H1 (cell line): ENCODE measurements around the gene MACROD2. TPM values are rescaled to one million over a fixed set of nuclear protein-coding genes. Genes with fewer than 3 reads are reported as not detected.

Source experiments
- CTCF ChIA-PET: fragments of 300-600 bp; sonication (Branson Sonifier 250); formaldehyde crosslinking; loops from one replicate; lab custom pipeline; 2021; ENCODE audit not compliant: partially characterized antibody; lab: Charles Lee
- POLR2A ChIA-PET: fragments of 300-600 bp; sonication (Branson Sonifier 250); formaldehyde crosslinking; loops from one replicate; lab custom pipeline; 2021; ENCODE audit warnings: inconsistent platforms; ENCODE audit not compliant: partially characterized antibody; lab: Charles Lee
- DNase-seq, 2 experiments: peaks; one replicate each; pipeline versions ENCODE4 v3.0.0 to v3.0.0-alpha.2; 2010 to 2022; ENCODE audit warnings: low spot score in 2 of 2, low read depth in 1 of 2, mixed read lengths in 1 of 2
- FAIRE-seq: peaks from 2 replicates; lab custom pipeline; 2011; peaks lifted over from hg19 to GRCh38; lab: Jason Lieb, UNC
- H2AFZ ChIP-seq: 2 replicates; pipeline ENCODE4 v1.8.1; 2012; ENCODE audit warnings: low read length, inconsistent platforms
- H2AK5ac ChIP-seq: 2 replicates; pipeline ENCODE4 v1.6.1; 2013; ENCODE audit warnings: low read depth, low read length
- H2BK120ac ChIP-seq: replicated peaks from 2 replicates; pipeline ENCODE3; 2013; ENCODE audit warnings: low read depth, low read length, inconsistent platforms
- H2BK12ac ChIP-seq: 2 replicates; pipeline ENCODE4 v1.6.1; 2013; ENCODE audit warnings: low read depth, low read length
- H2BK15ac ChIP-seq: 2 replicates; pipeline ENCODE4 v1.6.1; 2013; ENCODE audit warnings: low read length
- H2BK20ac ChIP-seq: 2 replicates; pipeline ENCODE4 v1.6.1; 2013; ENCODE audit warnings: low read length
- H2BK5ac ChIP-seq: 2 replicates; pipeline ENCODE4 v1.6.1; 2013; ENCODE audit warnings: low read depth, low read length
- H3K14ac ChIP-seq: 2 replicates; pipeline ENCODE4 v1.6.1; 2013; ENCODE audit warnings: inconsistent platforms; ENCODE audit not compliant: insufficient read length
- H3K18ac ChIP-seq: 2 replicates; pipeline ENCODE4 v1.6.1; 2013; ENCODE audit warnings: low read length; ENCODE audit errors: extremely low read depth
- H3K23ac ChIP-seq: 2 replicates; pipeline ENCODE4 v1.6.1; 2013; ENCODE audit warnings: inconsistent platforms; ENCODE audit not compliant: insufficient read length
- H3K23me2 ChIP-seq: 2 replicates; pipeline ENCODE4 v1.6.1; 2013; ENCODE audit warnings: low read depth, low read length
- H3K27ac ChIP-seq: 2 replicates; pipeline ENCODE4 v1.6.1; 2011; ENCODE audit warnings: low read depth, low read length, inconsistent platforms
- H3K27me3 ChIP-seq, 4 experiments: replicated peaks in 1 of 4; 1 replicate in 1 of 4; 2 replicates in 3 of 4; pipeline versions ENCODE4 v1.6.1 to v1.8.1; 2011 to 2013; ENCODE audit warnings: low read length in 3 of 4, mild to moderate bottlenecking in 3 of 4, inconsistent platforms in 2 of 4, mixed read lengths in 2 of 4, moderate library complexity in 1 of 4; ENCODE audit not compliant: control insufficient read depth in 3 of 4, insufficient read depth in 3 of 4; ENCODE audit errors: extremely low read depth in 1 of 4
- H3K36me3 ChIP-seq, 4 experiments: 2 replicates each; pipeline versions ENCODE4 v1.6.1 to v1.8.1; 2011 to 2013; ENCODE audit warnings: mild to moderate bottlenecking in 4 of 4, low read length in 3 of 4, moderate library complexity in 2 of 4, control low read depth in 1 of 4, inconsistent platforms in 1 of 4; ENCODE audit not compliant: insufficient read depth in 4 of 4, control insufficient read depth in 2 of 4
- H3K4ac ChIP-seq: replicated peaks from 2 replicates; pipeline ENCODE3; 2013; ENCODE audit warnings: low read length, low read depth, mixed read lengths, inconsistent platforms; ENCODE audit not compliant: insufficient read length
- H3K4me1 ChIP-seq, 4 experiments: replicated peaks in 1 of 4; 1 replicate in 1 of 4; 2 replicates in 3 of 4; pipeline versions ENCODE4 v1.6.1 to v1.8.1; 2011 to 2013; ENCODE audit warnings: low read length in 3 of 4, inconsistent platforms in 2 of 4, mixed read lengths in 1 of 4; ENCODE audit not compliant: insufficient read depth in 4 of 4, control insufficient read depth in 3 of 4
- H3K4me2 ChIP-seq, 2 experiments: 2 replicates each; pipeline versions ENCODE4 v1.6.1 to v1.8.1; 2011 to 2013; ENCODE audit warnings: low read depth in 2 of 2, low read length in 2 of 2, control low read depth in 1 of 2, inconsistent platforms in 1 of 2, mild to moderate bottlenecking in 1 of 2; ENCODE audit not compliant: insufficient read depth in 1 of 2
- H3K4me3 ChIP-seq, 4 experiments: fragments of 200-600, 300-600 bp in 1 of 4; sonication (generic), shearing (Covaris generic), sonication (Bioruptor Twin) in 1 of 4; 2 replicates each; pipeline versions ENCODE4 v1.5.1 to v1.8.1; 2011 to 2016; ENCODE audit warnings: low read length in 4 of 4, low read depth in 3 of 4, control low read depth in 2 of 4, inconsistent platforms in 2 of 4, mild to moderate bottlenecking in 2 of 4, mixed read lengths in 1 of 4, moderate library complexity in 1 of 4; ENCODE audit not compliant: insufficient read depth in 2 of 4; ENCODE audit errors: extremely low read depth in 1 of 4
- H3K56ac ChIP-seq: replicated peaks from 2 replicates; pipeline ENCODE3; 2013; ENCODE audit warnings: low read depth, mild to moderate bottlenecking, mixed read lengths, low read length, inconsistent platforms; ENCODE audit not compliant: insufficient read length
- H3K79me1 ChIP-seq: 2 replicates; pipeline ENCODE4 v1.6.1; 2013; ENCODE audit warnings: low read depth, low read length, control low read depth
- H3K79me2 ChIP-seq, 2 experiments: 2 replicates each; pipeline versions ENCODE4 v1.6.1 to v1.8.1; 2012 to 2013; ENCODE audit warnings: low read length in 2 of 2, mild to moderate bottlenecking in 2 of 2, inconsistent platforms in 1 of 2; ENCODE audit not compliant: insufficient read depth in 2 of 2, control insufficient read depth in 1 of 2
- H3K9ac ChIP-seq, 4 experiments: replicated peaks in 1 of 4; 1 replicate in 1 of 4; 2 replicates in 3 of 4; pipeline versions ENCODE4 v1.6.1 to v1.8.1; 2011 to 2013; ENCODE audit warnings: low read depth in 3 of 4, low read length in 3 of 4, control low read depth in 2 of 4, mild to moderate bottlenecking in 2 of 4, moderate library complexity in 2 of 4, inconsistent platforms in 1 of 4; ENCODE audit errors: extremely low read depth in 1 of 4
- H3K9me3 ChIP-seq, 2 experiments: 2 replicates each; pipeline versions ENCODE4 v1.6.1 to v1.8.1; 2012 to 2013; ENCODE audit warnings: mild to moderate bottlenecking in 2 of 2, moderate library complexity in 2 of 2, control low read depth in 1 of 2, inconsistent platforms in 1 of 2, low read depth in 1 of 2, low read length in 1 of 2, mixed read lengths in 1 of 2; ENCODE audit not compliant: insufficient read depth in 2 of 2
- H4K20me1 ChIP-seq, 2 experiments: replicated peaks in 1 of 2; 2 replicates each; pipeline versions ENCODE3 to v1.8.1; 2011 to 2013; ENCODE audit warnings: inconsistent platforms in 2 of 2, low read length in 2 of 2, mild to moderate bottlenecking in 1 of 2; ENCODE audit not compliant: insufficient read depth in 2 of 2, control insufficient read depth in 1 of 2
- H4K5ac ChIP-seq: 2 replicates; pipeline ENCODE4 v1.6.1; 2013; ENCODE audit warnings: low read length, low read depth, mixed read lengths, inconsistent platforms; ENCODE audit not compliant: insufficient read length
- H4K8ac ChIP-seq: 2 replicates; pipeline ENCODE4 v1.8.0; 2013; ENCODE audit warnings: mild to moderate bottlenecking, moderate library complexity, low read length, inconsistent platforms; ENCODE audit not compliant: insufficient read depth; ENCODE audit errors: extremely low read depth
- H4K91ac ChIP-seq: replicated peaks from 2 replicates; pipeline ENCODE3; 2013; ENCODE audit warnings: low read length, mixed read lengths, inconsistent platforms; ENCODE audit not compliant: insufficient read length
- BACH1 ChIP-seq: IDR thresholded peaks from 2 replicates; pipeline ENCODE4 v1.6.1; 2012; ENCODE audit warnings: low read length, improper control_type of control experiment
- CHD1 ChIP-seq: IDR thresholded peaks from 2 replicates; pipeline ENCODE4 v1.6.1; 2012; ENCODE audit warnings: low read depth, low read length, improper control_type of control experiment
- CTBP2 ChIP-seq: IDR thresholded peaks from 2 replicates; pipeline ENCODE4 v1.7.0; 2011; ENCODE audit warnings: borderline replicate concordance, mild to moderate bottlenecking, moderate library complexity, mixed read lengths, low read length; ENCODE audit not compliant: insufficient read depth, insufficient read length
- HDAC2 ChIP-seq, 2 experiments: fragments of 300-600 bp in 1 of 2; sonication (generic) in 1 of 2; IDR thresholded peaks; 2 replicates each; pipeline ENCODE4 v1.6.1; 2011 to 2012; ENCODE audit warnings: low read depth in 2 of 2, low read length in 2 of 2, mild to moderate bottlenecking in 2 of 2, moderate library complexity in 2 of 2, borderline replicate concordance in 1 of 2, inconsistent platforms in 1 of 2
- JUN ChIP-seq: IDR thresholded peaks from 2 replicates; pipeline ENCODE4 v1.6.1; 2011; ENCODE audit warnings: low read depth, mild to moderate bottlenecking, improper control_type of control experiment, low read length
- PHF8 ChIP-seq: fragments of 200-600 bp; sonication (generic); conservative IDR thresholded peaks from 2 replicates; pipeline ENCODE4 v1.7.1; 2012; ENCODE audit warnings: low read depth, mild to moderate bottlenecking, inconsistent platforms, low read length, moderate library complexity
- POLR2A ChIP-seq, 2 experiments: IDR thresholded peaks; 1 replicate in 1 of 2; 2 replicates in 1 of 2; pipeline ENCODE4 v1.6.1; 2011; ENCODE audit warnings: low read depth in 2 of 2, low read length in 2 of 2, mild to moderate bottlenecking in 2 of 2; ENCODE audit errors: control extremely low read depth in 1 of 2
- SIRT6 ChIP-seq: IDR thresholded peaks from one replicate; pipeline ENCODE4 v1.7.1; 2012; ENCODE audit warnings: low read length, inconsistent platforms
- SIX5 ChIP-seq: IDR thresholded peaks from 2 replicates; pipeline ENCODE4 v1.6.1; 2011; ENCODE audit warnings: mild to moderate bottlenecking, low read depth, low read length
- SP1 ChIP-seq: IDR thresholded peaks from 2 replicates; pipeline ENCODE4 v1.6.1; 2011; ENCODE audit warnings: low read depth, low read length
- SP4 ChIP-seq: IDR thresholded peaks from 2 replicates; pipeline ENCODE4 v1.6.1; 2012; ENCODE audit warnings: low read length, inconsistent platforms
- TEAD4 ChIP-seq: IDR thresholded peaks from 2 replicates; pipeline ENCODE4 v1.6.1; 2012; ENCODE audit warnings: low read depth, low read length, inconsistent platforms, mixed read lengths
- WGBS, 2 experiments: shearing (Covaris generic) in 1 of 2; methylation state at CpG; one replicate each; pipeline versions ENCODE4 v1.1.6 to v1.1.7; 2013 to 2015; ENCODE audit warnings: low lambda C conversion rate in 2 of 2, mixed read lengths in 2 of 2, inconsistent platforms in 1 of 2, low coverage in 1 of 2, missing lambda C conversion rate in 1 of 2; ENCODE audit not compliant: insufficient replicate concordance in 2 of 2, insufficient coverage in 1 of 2, insufficient read length in 1 of 2; ENCODE audit errors: extremely low coverage in 1 of 2, missing lambda C conversion rate in 1 of 2; 5-methylcytosine and 5-hydroxymethylcytosine counted together
- polyA plus RNA-seq, 7 experiments: library from polyadenylated mRNA; depleted of rRNA in 3 of 7; stranded (reverse) in 5 of 7; unstranded in 2 of 7; fragments of >200 nt in 5 of 7; fragments of 200-250 nt in 2 of 7; gene quantifications; 1 replicate in 5 of 7; 2 replicates in 1 of 7; 4 replicates in 1 of 7; pipeline versions ENCODE4 v1.2.1 to v1.2.3, GENCODE V29; 2011 to 2013; ENCODE audit warnings: missing spikeins in 2 of 7, mixed read lengths in 2 of 7
- total RNA-seq: library from RNA; stranded (reverse); fragmentation: NEBNext Ultra II Directional; extraction: Animal tissue kit (Norgen Biotek cat#: 25700); gene quantifications from 2 replicates; pipeline ENCODE4 v1.2.1, GENCODE V29; 2021

Gene MACROD2
- total and polyA plus RNA-seq, 2 of the 8 experiments (the other 6 are each of a cell fraction or from before 2014, with no cell fraction given), result 0.70 to 3.9 TPM

DNA sequence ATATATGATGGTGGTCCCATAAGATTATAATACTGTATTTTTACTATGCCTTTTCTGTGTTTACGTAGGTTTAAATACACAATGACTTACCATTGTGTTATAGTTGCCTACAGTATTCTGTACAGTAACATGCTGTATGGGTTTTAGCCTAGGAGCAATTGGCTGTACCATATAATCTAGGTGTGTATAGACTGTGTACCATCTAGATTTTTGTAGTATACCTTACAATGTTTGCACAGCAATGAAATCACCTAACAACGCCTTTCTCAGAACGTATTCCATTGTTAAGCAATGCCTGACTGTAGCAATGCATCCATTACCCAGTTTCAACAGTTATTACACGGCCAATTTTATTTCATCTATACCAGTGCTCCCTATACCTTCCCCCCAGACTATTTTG, 10.7 kb downstream of the MACROD2 start:
- WGBS, 2 experiments, result 91% methylated on average over 4 of the region's 4 CpGs; no CpG with 5 or more reads in 1 of the 2 experiments
- no peak overlapping the region for H2BK5ac ChIP-seq
- H3K4me1 ChIP-seq, result no peaks in the 10 kb centered on the region
- no peak overlapping the region for H3K18ac ChIP-seq
- H2BK20ac ChIP-seq, result no peak overlapping the region
- H3K23ac ChIP-seq, result no peak overlapping the region
- H3K27ac ChIP-seq, result no peak overlapping the region
- H3K23me2 ChIP-seq, result no peaks in the 10 kb centered on the region
- H3K9me3 ChIP-seq, result no peaks in the 10 kb centered on the region
- FAIRE-seq, result no peak
- no peak overlapping the region for H2AFZ ChIP-seq
- no peak for TF ChIP-seq BACH1
- no peak for TF ChIP-seq SP1
- TF ChIP-seq SIX5, result no peak
- TF ChIP-seq PHF8, result no peak
- no peak for TF ChIP-seq SP4
- TF ChIP-seq POLR2A (IDR thresholded peaks at IDR 0.05; ENCODE audit: control extremely low read depth in 1 of 2, low read depth in 2 of 2, low read length in 2 of 2), result no peak
- TF ChIP-seq TEAD4, result no peak
- TF ChIP-seq HDAC2 (IDR thresholded peaks at IDR 0.05; ENCODE audit: borderline replicate concordance in 1 of 2, low read depth in 2 of 2, low read length in 2 of 2), result no peak
- no peak for TF ChIP-seq JUN
- TF ChIP-seq CTBP2, result no peak
- TF ChIP-seq SIRT6, result no peak
- no peak for TF ChIP-seq CHD1
- H2AK5ac ChIP-seq, result no peak overlapping the region
- no peaks in the 10 kb centered on the region for H4K20me1 ChIP-seq
- H2BK15ac ChIP-seq, result no peak overlapping the region
- no peak overlapping the region for H2BK12ac ChIP-seq
- H3K4me2 ChIP-seq, result no peak overlapping the region
- H2BK120ac ChIP-seq, result no peak overlapping the region
- H3K56ac ChIP-seq, result no peak overlapping the region
- no peaks in the 10 kb centered on the region for H3K79me2 ChIP-seq
- no peak for DNase-seq
- no peak overlapping the region for H3K4me3 ChIP-seq
- H3K36me3 ChIP-seq, result no peaks in the 10 kb centered on the region; a peak in 1 of 8 replicates
- no peaks in the 10 kb centered on the region for H3K27me3 ChIP-seq
- H3K14ac ChIP-seq, result no peak overlapping the region
- ChIA-PET CTCF (no interaction called here), POLR2A (interaction anchor here (0.6 kb wide), 1 partner anchor 198 kb away, joined by 3 read pairs; no protein-coding TSS in a partner anchor)
- no peaks in the 10 kb centered on the region for H3K79me1 ChIP-seq
- H4K91ac ChIP-seq, result no peak overlapping the region
- no peak overlapping the region for H3K9ac ChIP-seq
- H4K8ac ChIP-seq, result no peak overlapping the region
- no peak overlapping the region for H4K5ac ChIP-seq
- H3K4ac ChIP-seq, result no peak overlapping the region
